Keratinocyte (primary cell): ENCODE measurements around the gene EIF6. TPM values are rescaled to one million over a fixed set of nuclear protein-coding genes. Genes with fewer than 3 reads are reported as not detected.

Experiments used
- DNase-seq: peaks from one replicate; pipeline ENCODE4 v3.0.0-alpha.2; 2011; ENCODE audit warnings: low read depth, missing footprints, low spot score
- FAIRE-seq: peaks from 2 replicates; lab custom pipeline; 2011; peaks lifted over from hg19 to GRCh38; lab: Jason Lieb, UNC
- H2AFZ ChIP-seq: 2 replicates; pipeline ENCODE4 v1.6.0; 2012; ENCODE audit warnings: low read length, control low read depth, inconsistent platforms; ENCODE audit not compliant: control insufficient read depth
- H3K27ac ChIP-seq: 2 replicates; pipeline ENCODE4 v1.5.1; 2011; ENCODE audit warnings: low read length; ENCODE audit not compliant: control insufficient read depth, insufficient read depth
- H3K27me3 ChIP-seq: 3 replicates; pipeline ENCODE4 v1.6.0; 2011; ENCODE audit warnings: low read length; ENCODE audit not compliant: control insufficient read depth, insufficient read depth; ENCODE audit errors: extremely low read depth
- H3K36me3 ChIP-seq, 2 experiments: 2 replicates in 1 of 2; 3 replicates in 1 of 2; pipeline ENCODE4 v1.5.1; 2011; ENCODE audit warnings: low read length in 2 of 2, mild to moderate bottlenecking in 1 of 2; ENCODE audit not compliant: control insufficient read depth in 2 of 2, insufficient read depth in 2 of 2; ENCODE audit errors: extremely low read depth in 1 of 2
- H3K4me1 ChIP-seq: 3 replicates; pipeline ENCODE4 v1.5.1; 2011; ENCODE audit warnings: low read length; ENCODE audit not compliant: control insufficient read depth, insufficient read depth; ENCODE audit errors: extremely low read depth
- H3K4me2 ChIP-seq: 3 replicates; pipeline ENCODE4 v1.6.0; 2011; ENCODE audit warnings: low read depth, low read length; ENCODE audit not compliant: control insufficient read depth, insufficient read depth; ENCODE audit errors: extremely low read depth
- H3K4me3 ChIP-seq, 3 experiments: fragments of 200-600 bp in 1 of 3; sonication (generic) in 1 of 3; 2 replicates in 2 of 3; 3 replicates in 1 of 3; pipeline ENCODE4 v1.5.1; 2011 to 2016; ENCODE audit warnings: low read length in 3 of 3, mild to moderate bottlenecking in 3 of 3, control low read depth in 2 of 3, inconsistent platforms in 1 of 3, low read depth in 1 of 3, mixed read lengths in 1 of 3, mixed run types in 1 of 3, moderate library complexity in 1 of 3; ENCODE audit not compliant: control insufficient read depth in 2 of 3, insufficient read depth in 2 of 3; ENCODE audit errors: extremely low read depth in 1 of 3
- H3K79me2 ChIP-seq: 2 replicates; pipeline ENCODE4 v1.6.0; 2012; ENCODE audit warnings: low read length; ENCODE audit not compliant: control insufficient read depth, insufficient read depth
- H3K9ac ChIP-seq: 3 replicates; pipeline ENCODE4 v1.6.0; 2011; ENCODE audit warnings: low read length; ENCODE audit not compliant: control insufficient read depth, insufficient read depth; ENCODE audit errors: extremely low read depth
- H3K9me1 ChIP-seq: 3 replicates; pipeline ENCODE4 v1.6.0; 2011; ENCODE audit warnings: low read length; ENCODE audit not compliant: control insufficient read depth, insufficient read depth; ENCODE audit errors: extremely low read depth
- H3K9me3 ChIP-seq: 2 replicates; pipeline ENCODE4 v1.5.1; 2012; ENCODE audit warnings: low read depth, low read length; ENCODE audit not compliant: control insufficient read depth
- H4K20me1 ChIP-seq: 3 replicates; pipeline ENCODE4 v1.6.0; 2011; ENCODE audit warnings: low read length; ENCODE audit not compliant: control insufficient read depth, insufficient read depth; ENCODE audit errors: extremely low read depth
- EZH2 ChIP-seq: IDR thresholded peaks from one replicate; pipeline ENCODE4 v1.6.1; 2012; ENCODE audit warnings: inconsistent platforms, mild to moderate bottlenecking, low read length, moderate library complexity
- dilution Hi-C: fragments of 300-500 bp; cut with MboI; formaldehyde crosslinking; loops from one replicate; pipeline ENCODE4 v1.7.0; 2020; ENCODE audit warnings: low sequenced_read_pairs; ENCODE audit not compliant: extremely low pct_ligation_motif_present
- polyA plus RNA-seq, 5 experiments: library from polyadenylated mRNA; depleted of rRNA in 3 of 5; stranded (reverse) in 3 of 5; stranded (forward) in 1 of 5; unstranded in 1 of 5; fragments of >200 nt; gene quantifications; 1 replicate in 1 of 5; 2 replicates in 3 of 5; 3 replicates in 1 of 5; pipeline versions ENCODE4 v1.2.1 to v1.2.3, GENCODE V29; 2011 to 2012; ENCODE audit warnings: missing spikeins in 2 of 5, low read depth in 1 of 5, low replicate concordance in 1 of 5
- TF ChIP-seq, protein P1 (sequence below), 3 experiments: IDR thresholded peaks in 1 of 3; conservative IDR thresholded peaks in 1 of 3; optimal IDR thresholded peaks in 1 of 3; 2 replicates in 2 of 3; 3 replicates in 1 of 3; pipeline versions ENCODE3 to v1.5.1; 2011; ENCODE audit warnings: low read length in 3 of 3, mild to moderate bottlenecking in 3 of 3, moderate library complexity in 2 of 3, control low read depth in 1 of 3, inconsistent platforms in 1 of 3; ENCODE audit not compliant: insufficient read depth in 2 of 3; ENCODE audit errors: extremely low read depth in 1 of 3

Gene EIF6
- polyA plus RNA-seq, 1 donor (not counting 4 experiments of a cell fraction or from before 2014, with no cell fraction given), result 206 TPM

- H3K9ac ChIP-seq, result no peak overlapping the region
- peak overlapping the region; percentile 63 for H3K4me2 ChIP-seq
- H3K79me2 ChIP-seq, result peaks cover 2% of the 10 kb centered on the region
- no peak for TF ChIP-seq EZH2
- TF ChIP-seq, protein P1, sequence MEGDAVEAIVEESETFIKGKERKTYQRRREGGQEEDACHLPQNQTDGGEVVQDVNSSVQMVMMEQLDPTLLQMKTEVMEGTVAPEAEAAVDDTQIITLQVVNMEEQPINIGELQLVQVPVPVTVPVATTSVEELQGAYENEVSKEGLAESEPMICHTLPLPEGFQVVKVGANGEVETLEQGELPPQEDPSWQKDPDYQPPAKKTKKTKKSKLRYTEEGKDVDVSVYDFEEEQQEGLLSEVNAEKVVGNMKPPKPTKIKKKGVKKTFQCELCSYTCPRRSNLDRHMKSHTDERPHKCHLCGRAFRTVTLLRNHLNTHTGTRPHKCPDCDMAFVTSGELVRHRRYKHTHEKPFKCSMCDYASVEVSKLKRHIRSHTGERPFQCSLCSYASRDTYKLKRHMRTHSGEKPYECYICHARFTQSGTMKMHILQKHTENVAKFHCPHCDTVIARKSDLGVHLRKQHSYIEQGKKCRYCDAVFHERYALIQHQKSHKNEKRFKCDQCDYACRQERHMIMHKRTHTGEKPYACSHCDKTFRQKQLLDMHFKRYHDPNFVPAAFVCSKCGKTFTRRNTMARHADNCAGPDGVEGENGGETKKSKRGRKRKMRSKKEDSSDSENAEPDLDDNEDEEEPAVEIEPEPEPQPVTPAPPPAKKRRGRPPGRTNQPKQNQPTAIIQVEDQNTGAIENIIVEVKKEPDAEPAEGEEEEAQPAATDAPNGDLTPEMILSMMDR (optimal IDR thresholded peaks at IDR 0.05 in 1 of 3, IDR thresholded peaks at IDR 0.05 in 1 of 3, conservative IDR thresholded peaks at IDR 0.05 in 1 of 3; ENCODE audit: extremely low read depth in 1 of 3, insufficient read depth in 2 of 3, low read length in 3 of 3), result no peak
- no peaks in the 10 kb centered on the region for H3K27me3 ChIP-seq
- FAIRE-seq, result no peak
- H3K36me3 ChIP-seq, result no peaks in the 10 kb centered on the region
- no peaks in the 10 kb centered on the region for H3K9me3 ChIP-seq
- DNase-seq, result no peak
- no peak overlapping the region for H3K27ac ChIP-seq
- H3K4me3 ChIP-seq, result peak overlapping the region in 2 of 3 experiments; percentile 25 to 28
- no peak overlapping the region for H2AFZ ChIP-seq
- H3K9me1 ChIP-seq, result no peaks in the 10 kb centered on the region
- H4K20me1 ChIP-seq, result no peaks in the 10 kb centered on the region
- H3K4me1 ChIP-seq, result peaks cover 27% of the 10 kb centered on the region
- dilution Hi-C loops, result no loop called here
Observed at GRCh38 chr20:35290887-35291417, 6.4 kb upstream of the EIF6 start.

GRCh38 chr20:35290186-35290886 lies 5.8 kb upstream of the EIF6 start:
- Histone ChIP-seq H3K4me2 (peak overlapping the region; percentile 63), H4K20me1 (no peaks in the 10 kb centered on the region), H3K9me1 (no peaks in the 10 kb centered on the region), H3K4me3 (peak overlapping the region in 2 of 3 experiments; percentile 25 to 28), H2AFZ (no peak overlapping the region), H3K4me1 (peaks cover 31% of the 10 kb centered on the region), H3K27me3 (no peaks in the 10 kb centered on the region), H3K79me2 (peaks cover 2% of the 10 kb centered on the region), H3K9me3 (no peaks in the 10 kb centered on the region), H3K9ac (no peak overlapping the region), H3K27ac (no peak overlapping the region), H3K36me3 (no peaks in the 10 kb centered on the region)
- FAIRE-seq (no peak), DNase-seq (no peak)
- TF ChIP-seq EZH2, result no peak
- TF ChIP-seq, protein P1 (optimal IDR thresholded peaks at IDR 0.05 in 1 of 3, IDR thresholded peaks at IDR 0.05 in 1 of 3, conservative IDR thresholded peaks at IDR 0.05 in 1 of 3; ENCODE audit: extremely low read depth in 1 of 3, insufficient read depth in 2 of 3, low read length in 3 of 3), result no peak
- dilution Hi-C loops, result no loop called here
